T-helper 1 cell treated with Interleukin-12 subunit alpha and Interleukin-12 subunit beta and Interleukin-4 antibody, amounts not matched to agents 30 ng/mL and 1 ng/mL, for 36 hours (primary cell): ENCODE measurements around the gene UHRF1. TPM values are rescaled to one million over a fixed set of nuclear protein-coding genes. Genes with fewer than 3 reads are reported as not detected.
"Not testable (repeated sequence)": the region's sequence is repeated elsewhere in the genome, so short reads cannot be mapped to it uniquely, and the experiment has no call there.

Source experiments
- intact Hi-C: fragments of 100-400 bp; cut with micrococcal nuclease; formaldehyde crosslinking; loops from one replicate; pipeline ENCODE4 v1.15.1; 2024
- total RNA-seq: library from RNA; stranded (reverse); gene quantifications from 2 replicates; pipeline ENCODE4 v1.2.3, GENCODE V29; 2022

The UHRF1 gene
- total RNA-seq = 97.2 and 102 TPM in 2 replicates

DNA sequence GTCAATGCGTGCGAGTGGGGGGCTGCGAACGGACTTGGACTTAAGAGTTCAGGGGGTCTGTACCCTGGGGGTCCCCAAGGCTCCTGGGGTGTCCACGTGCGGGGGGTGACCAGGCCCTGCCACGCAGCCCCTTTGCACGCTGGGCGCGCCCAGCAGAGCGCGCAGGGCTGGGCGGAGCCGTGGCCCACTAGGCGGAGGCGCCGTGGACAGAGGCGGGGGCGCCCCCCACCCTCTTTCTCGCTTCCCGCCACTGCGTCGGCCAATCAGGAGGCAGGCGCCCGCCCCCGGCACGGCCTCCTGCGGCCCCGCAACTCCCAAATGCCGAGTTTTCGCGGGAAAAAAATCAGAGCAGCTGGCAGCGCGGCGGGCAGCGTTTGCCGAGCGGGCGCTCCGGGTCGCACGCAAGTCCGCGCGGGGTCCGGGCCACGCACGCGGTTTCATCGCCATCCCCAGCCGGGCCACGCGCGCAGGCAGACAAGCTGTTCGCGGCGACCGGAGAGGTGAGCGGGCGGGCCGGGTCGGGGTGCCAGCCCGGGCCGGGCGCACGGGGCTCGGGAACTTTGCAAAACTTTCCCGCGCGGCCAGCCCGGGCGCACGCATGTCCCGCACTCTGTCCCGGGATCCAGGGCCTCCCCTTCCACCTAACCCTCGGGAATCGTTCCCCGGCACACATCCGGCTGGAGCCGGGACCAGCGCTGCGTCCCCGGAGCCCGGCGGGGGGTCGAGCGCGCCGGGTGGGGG, at the start of gene UHRF1:
TSS of gene UHRF1 (plus strand) at position 346 of the 741 bp plus-strand sequence. CDS start 1,385 bp downstream, outside the sequence.
- intact Hi-C loops = no loop called here

GRCh38 chr19:4859697-4860096, 49.6 kb upstream of the UHRF1 start:
- intact Hi-C loops = no loop called here

DNA sequence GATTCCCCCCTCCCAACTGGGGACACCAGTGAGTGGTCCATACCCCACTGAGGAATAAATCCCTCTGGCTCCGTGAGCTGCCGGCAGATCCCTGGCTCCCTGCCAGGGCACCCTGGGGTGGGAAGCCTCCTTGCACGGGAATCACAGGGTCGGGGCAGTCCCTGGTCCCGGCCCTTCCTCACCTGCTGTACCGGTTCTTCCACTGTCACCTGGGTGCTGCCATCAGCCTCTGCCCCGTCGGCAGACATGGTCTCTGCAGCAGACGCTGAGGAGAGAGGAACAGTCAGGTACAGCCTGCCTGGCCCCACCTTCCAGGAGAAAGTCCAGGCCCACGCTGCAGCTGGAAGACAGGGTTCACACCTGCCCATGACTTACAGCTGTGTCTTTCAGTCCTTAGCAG, 48.2 kb upstream of the UHRF1 start:
- intact Hi-C loops = no loop called here

- intact Hi-C loops = loop anchor here (1.0 to 5.0 kb wide), 7 partner anchors 35 to 164 kb away; partner anchors contain the start of genes FEM1A and TICAM1
Measured at GRCh38 chr19:4866595-4867424, 42.5 kb upstream of the UHRF1 start.

GRCh38 chr19:4867534-4868285, 41.6 kb upstream of the UHRF1 start, which contains the start of gene PLIN3:
TSS of gene PLIN3 (minus strand) at chr19:4867667. CDS start at chr19:4861394, 6,273 bp downstream.
- intact Hi-C loops = loop anchor here (1.0 to 5.0 kb wide), 7 partner anchors 35 to 164 kb away; partner anchors contain the start of genes FEM1A and TICAM1

DNA sequence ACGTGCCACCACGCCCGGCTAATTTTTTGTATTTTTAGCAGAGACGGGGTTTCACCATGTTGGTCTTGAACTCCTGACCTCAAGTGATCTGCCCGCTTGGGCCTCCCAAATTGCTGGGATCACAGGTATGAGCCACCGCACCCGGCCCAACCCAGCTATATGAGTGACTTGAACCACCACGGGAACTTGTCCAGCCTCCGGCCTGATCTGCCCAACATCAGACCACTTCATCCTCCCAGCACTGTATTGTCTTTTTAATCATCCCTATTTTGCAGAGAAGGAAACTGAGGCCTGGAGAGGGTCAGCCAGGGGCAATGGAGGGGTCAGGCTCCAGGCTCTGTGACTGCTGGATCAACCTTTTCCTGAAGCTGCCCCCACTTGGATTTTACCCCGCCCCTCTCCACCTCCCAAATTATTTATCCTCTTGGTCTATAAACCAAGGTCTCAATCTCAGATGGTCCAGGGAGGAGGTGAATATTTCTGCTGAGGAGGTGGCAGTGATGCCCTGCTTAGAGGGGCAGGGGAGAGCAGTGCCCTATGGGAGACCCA, 40.9 kb upstream of the UHRF1 start:
- intact Hi-C loops = loop anchor here (5.0 kb wide), 1 partner anchor 36 kb away; the partner anchor contains the start of gene TICAM1

DNA sequence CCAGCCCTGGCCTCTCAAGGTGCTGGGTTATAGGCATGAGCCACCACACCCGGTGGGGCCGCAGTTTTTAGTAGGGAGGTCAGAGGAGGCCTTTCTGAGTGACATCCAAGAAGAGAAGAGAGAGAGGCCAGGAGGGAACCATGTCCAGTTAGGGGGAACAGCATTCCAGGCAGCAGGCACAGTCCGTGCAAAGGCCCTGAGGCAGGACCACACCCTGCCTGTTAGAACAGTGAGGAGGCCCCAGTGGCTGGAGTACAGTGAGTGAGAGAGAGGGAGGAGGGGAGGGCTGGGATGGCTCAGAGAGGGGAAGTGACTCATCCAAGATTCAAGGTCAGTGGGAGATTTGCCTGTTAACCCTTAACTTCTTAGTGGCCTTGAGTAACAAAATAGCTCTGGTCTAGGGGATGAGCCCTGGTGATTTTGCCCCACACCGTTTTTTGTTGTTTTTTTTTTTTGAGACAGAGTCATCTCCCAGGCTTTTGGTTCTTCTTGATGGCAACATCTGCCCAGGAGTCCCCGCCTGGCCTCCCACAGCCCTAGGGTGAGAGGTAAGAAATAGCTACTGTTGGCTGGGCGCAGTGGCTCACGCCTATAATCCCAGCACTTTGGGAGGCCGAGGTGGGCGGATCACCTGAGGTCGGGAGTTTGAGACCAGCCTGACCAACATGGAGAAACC, 39.1 kb upstream of the UHRF1 start:
- intact Hi-C loops = no loop called here

GRCh38 chr19:4871711-4872110, 37.6 kb upstream of the UHRF1 start:
- intact Hi-C loops = loop anchor here (1.0 to 2.0 kb wide), 4 partner anchors 41 to 160 kb away; no protein-coding TSS in a partner anchor

DNA sequence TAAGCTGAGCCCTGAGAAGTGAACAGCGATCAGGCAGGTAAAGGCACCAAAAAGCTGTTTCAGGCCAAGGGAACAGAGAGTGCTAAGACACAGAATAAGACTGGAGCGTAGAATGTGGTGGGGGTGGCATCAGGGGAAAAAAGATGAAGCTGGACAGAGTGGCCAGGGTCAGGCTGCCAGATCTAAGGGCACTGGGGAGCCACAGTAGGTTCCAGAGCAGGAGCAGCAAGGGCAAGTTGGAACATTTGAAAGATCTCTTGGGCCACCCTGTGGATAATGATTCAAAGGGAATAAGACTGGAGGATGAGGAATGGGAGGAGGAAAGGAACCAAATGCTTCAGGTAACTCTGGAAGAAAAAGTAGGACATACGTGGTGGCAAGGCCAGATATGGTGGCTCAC, 35.4 kb upstream of the UHRF1 start:
- intact Hi-C loops = loop anchor here (2.0 kb wide), 1 partner anchor 97 kb away; no protein-coding TSS in a partner anchor

DNA sequence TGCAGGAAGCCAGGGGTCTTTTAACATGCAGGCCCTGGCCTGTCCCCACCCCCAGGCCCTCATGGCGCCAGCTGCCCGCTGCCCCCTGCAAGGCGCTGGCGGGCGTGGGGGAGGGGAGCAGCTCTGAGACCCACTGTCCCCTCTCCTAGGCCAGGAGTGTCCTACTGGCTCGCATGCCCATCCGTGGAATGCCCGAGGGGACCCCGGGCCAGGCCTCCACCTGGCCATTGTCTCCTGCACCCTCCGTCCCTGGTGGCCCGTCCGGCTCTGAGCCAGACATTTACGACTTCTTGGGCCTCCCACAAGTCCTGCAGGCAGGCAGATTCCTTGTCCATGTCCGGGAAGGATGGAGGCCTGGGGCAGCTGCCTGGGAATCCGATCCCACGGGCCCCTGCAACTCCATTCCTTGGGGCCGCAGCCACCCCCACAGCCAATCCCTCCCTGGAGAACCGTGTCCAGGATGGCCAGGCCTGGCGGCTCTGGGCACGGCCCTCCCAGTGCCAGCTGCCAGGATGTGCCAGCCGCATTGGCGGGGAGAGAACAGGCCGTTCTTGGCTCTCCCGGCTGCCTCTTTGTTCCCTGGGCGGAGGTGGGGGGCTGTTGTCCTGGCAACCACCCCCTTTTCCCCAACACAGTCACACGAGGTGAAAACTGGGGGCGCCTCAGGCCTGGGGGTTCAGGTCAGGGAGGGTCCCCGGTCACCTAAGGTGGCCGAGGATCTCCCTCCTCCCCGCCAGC, 31.4 kb upstream of the UHRF1 start:
- intact Hi-C loops = no loop called here

GRCh38 chr19:4878491-4878968, 30.8 kb upstream of the UHRF1 start:
- intact Hi-C loops = no loop called here

GRCh38 chr19:4879041-4879440, 30.3 kb upstream of the UHRF1 start:
- intact Hi-C loops = no loop called here

DNA sequence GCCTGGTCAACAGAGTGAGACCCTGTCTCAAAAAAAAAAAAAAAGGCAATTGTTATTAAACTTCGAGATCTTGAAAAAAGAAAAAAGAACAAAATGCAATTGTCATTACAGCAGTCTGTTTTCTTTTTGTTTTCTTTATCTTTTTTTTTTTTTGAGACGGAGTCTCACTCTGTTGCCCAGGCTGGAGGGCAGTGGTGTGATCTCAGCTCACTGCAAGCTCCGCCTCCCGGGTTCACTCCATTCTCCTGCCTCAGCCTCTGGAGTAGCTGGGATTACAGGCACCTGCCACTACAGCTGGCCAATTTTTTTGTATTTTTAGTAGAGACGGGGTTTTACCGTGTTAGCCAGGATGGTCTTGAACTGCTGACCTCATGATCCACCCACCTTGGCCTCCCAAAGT, 26.4 kb upstream of the UHRF1 start:
- intact Hi-C loops = not testable (repeated sequence)

DNA sequence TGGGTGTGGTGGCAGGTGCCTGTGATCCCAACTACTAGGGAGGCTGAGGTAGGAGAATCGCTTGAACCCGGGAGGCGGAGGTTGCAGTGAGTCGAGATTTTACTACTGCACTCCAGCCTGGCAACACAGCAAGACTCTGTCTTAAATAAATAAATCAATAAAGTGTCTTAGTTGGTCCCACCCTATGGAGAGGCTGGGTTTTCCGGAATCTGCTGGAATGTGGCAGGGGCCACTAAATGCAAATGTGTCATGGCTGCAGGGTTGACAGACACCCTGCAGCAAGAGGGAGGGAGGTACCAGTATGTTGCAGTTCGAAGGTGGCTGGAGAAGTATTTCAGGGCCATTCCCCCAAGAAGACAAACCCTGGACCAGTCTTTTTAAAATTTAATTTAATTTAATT, 24.3 kb upstream of the UHRF1 start:
- intact Hi-C loops = not testable (repeated sequence)

- intact Hi-C loops = not testable (repeated sequence)
Measured at GRCh38 chr19:4887803-4888202, 21.5 kb upstream of the UHRF1 start.

- intact Hi-C loops = no loop called here
Measured at GRCh38 chr19:4889034-4889815, 20.1 kb upstream of the UHRF1 start.

- intact Hi-C loops = no loop called here
Measured at GRCh38 chr19:4891066-4891465, 18.2 kb upstream of the UHRF1 start.

DNA sequence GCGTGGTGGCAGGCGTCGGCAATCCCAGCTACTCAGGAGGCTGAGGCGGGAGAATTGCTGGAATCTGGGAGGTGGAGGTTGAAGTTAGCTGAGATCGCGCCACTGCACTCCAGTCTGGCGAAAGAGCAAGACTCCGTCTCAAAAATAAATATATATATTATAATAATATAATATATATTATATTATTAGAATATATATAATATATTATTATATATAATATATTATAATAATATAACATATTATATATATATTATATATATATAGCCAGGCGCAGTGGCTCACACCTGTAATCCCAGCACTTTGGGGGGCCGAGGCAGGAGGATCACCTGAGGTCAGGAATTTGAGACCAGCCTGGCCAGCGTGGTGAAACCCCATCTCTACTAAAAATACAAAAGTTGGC, 16.3 kb upstream of the UHRF1 start:
- intact Hi-C loops = not testable (repeated sequence)

GRCh38 chr19:4896372-4896771, 12.9 kb upstream of the UHRF1 start:
- intact Hi-C loops = no loop called here
